ENCODE data around the gene UCMA.
"Not testable (repeated sequence)": the region's sequence is repeated elsewhere in the genome, so short reads cannot be mapped to it uniquely, and the experiment has no call there.

UCMA gene

DNA sequence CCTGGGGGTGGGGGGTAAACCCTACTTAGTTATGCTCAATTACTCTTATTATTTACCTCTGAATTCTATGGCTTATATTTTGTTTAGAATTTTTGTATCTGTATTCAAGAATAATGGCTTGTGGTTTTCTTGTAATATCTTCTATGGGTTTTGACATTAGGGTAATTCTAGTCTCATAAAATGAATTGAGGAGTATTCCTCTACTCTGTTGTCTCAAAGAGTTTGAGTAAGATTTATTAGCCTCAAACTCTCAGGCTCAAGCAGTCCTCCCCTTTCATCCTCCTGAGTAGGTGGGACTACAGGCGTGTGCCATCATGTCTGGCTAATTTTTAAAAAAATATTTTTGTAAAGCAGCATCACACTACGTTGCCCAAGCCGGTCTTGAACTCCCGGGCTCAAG lies 19.6 kb upstream of the UCMA start:
- H3K27ac ChIP-seq (ENCODE audit: low read length), result no peak overlapping the region
- no peaks in the 10 kb centered on the region for H3K4me1 ChIP-seq (ENCODE audit: low read length)
- no peaks in the 10 kb centered on the region for H3K36me3 ChIP-seq (replicated peaks; ENCODE audit: low read depth, low read length)
- H3K79me2 ChIP-seq (ENCODE audit: low read length), result no peaks in the 10 kb centered on the region
- no peaks in the 10 kb centered on the region for H3K9me3 ChIP-seq (ENCODE audit: insufficient read depth, low read length)
- no peaks in the 10 kb centered on the region for H4K20me1 ChIP-seq (ENCODE audit: insufficient read depth, low read length)
- H3K9ac ChIP-seq (ENCODE audit: low read length), result no peak overlapping the region
- TF ChIP-seq, protein P1, sequence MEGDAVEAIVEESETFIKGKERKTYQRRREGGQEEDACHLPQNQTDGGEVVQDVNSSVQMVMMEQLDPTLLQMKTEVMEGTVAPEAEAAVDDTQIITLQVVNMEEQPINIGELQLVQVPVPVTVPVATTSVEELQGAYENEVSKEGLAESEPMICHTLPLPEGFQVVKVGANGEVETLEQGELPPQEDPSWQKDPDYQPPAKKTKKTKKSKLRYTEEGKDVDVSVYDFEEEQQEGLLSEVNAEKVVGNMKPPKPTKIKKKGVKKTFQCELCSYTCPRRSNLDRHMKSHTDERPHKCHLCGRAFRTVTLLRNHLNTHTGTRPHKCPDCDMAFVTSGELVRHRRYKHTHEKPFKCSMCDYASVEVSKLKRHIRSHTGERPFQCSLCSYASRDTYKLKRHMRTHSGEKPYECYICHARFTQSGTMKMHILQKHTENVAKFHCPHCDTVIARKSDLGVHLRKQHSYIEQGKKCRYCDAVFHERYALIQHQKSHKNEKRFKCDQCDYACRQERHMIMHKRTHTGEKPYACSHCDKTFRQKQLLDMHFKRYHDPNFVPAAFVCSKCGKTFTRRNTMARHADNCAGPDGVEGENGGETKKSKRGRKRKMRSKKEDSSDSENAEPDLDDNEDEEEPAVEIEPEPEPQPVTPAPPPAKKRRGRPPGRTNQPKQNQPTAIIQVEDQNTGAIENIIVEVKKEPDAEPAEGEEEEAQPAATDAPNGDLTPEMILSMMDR (IDR thresholded peaks at IDR 0.05; ENCODE audit: low read depth, low read length), result no peak
- TF ChIP-seq EZH2phosphoT487 (IDR thresholded peaks at IDR 0.05; ENCODE audit: low read depth), result no peak
- no peak overlapping the region for H3K4me2 ChIP-seq (ENCODE audit: low read length)
- H2AFZ ChIP-seq (ENCODE audit: low read depth, low read length), result no peak overlapping the region
- H3K27me3 ChIP-seq (ENCODE audit: low read depth, low read length), result 0 out of 2 replicates have a peak, but pooled peaks cover 3% of the 10 kb centered on the region
- H3K4me3 ChIP-seq (ENCODE audit: low read length), result no peak overlapping the region

DNA sequence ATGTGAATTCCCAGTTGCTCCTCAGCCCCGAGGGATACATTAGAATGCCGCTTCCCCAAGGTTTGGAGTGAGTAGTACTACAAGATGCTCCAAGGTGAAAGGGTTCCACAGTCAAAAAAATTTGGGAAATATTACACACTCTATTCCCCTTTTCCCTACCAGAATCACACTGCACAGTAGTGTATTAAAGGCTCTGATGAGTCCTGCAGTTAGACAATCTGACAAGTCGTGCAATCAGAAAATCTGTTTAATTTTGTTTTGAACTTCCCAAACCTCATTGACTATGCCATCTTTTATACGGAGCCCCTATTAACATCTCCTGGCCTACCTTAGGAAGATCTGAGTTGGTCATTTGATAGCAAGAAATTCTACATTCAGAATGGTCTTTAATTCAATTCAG lies 13.6 kb upstream of the UCMA start:
- H3K4me3 ChIP-seq (ENCODE audit: low read length), result no peak overlapping the region
- no peak overlapping the region for H3K9ac ChIP-seq (ENCODE audit: low read length)
- H3K36me3 ChIP-seq (replicated peaks; ENCODE audit: low read depth, low read length), result no peaks in the 10 kb centered on the region
- H2AFZ ChIP-seq (ENCODE audit: low read depth, low read length), result no peak overlapping the region
- H3K79me2 ChIP-seq (ENCODE audit: low read length), result no peaks in the 10 kb centered on the region
- no peaks in the 10 kb centered on the region for H3K4me1 ChIP-seq (ENCODE audit: low read length)
- H4K20me1 ChIP-seq (ENCODE audit: insufficient read depth, low read length), result no peaks in the 10 kb centered on the region
- H3K9me3 ChIP-seq (ENCODE audit: insufficient read depth, low read length), result no peaks in the 10 kb centered on the region
- H3K27me3 ChIP-seq (ENCODE audit: low read depth, low read length), result no peaks in the 10 kb centered on the region
- H3K4me2 ChIP-seq (ENCODE audit: low read length), result no peak overlapping the region
- TF ChIP-seq EZH2phosphoT487 (IDR thresholded peaks at IDR 0.05; ENCODE audit: low read depth), result no peak
- TF ChIP-seq, protein P1 (IDR thresholded peaks at IDR 0.05; ENCODE audit: low read depth, low read length), result no peak
- no peak overlapping the region for H3K27ac ChIP-seq (ENCODE audit: low read length)

- Histone ChIP-seq H3K36me3 (replicated peaks; ENCODE audit: low read depth, low read length) (no peaks in the 10 kb centered on the region), H3K4me1 (ENCODE audit: low read length) (no peaks in the 10 kb centered on the region), H4K20me1 (ENCODE audit: insufficient read depth, low read length) (no peaks in the 10 kb centered on the region), H3K27ac (ENCODE audit: low read length) (no peak overlapping the region), H3K4me3 (ENCODE audit: low read length) (no peak overlapping the region), H3K79me2 (ENCODE audit: low read length) (no peaks in the 10 kb centered on the region), H2AFZ (ENCODE audit: low read depth, low read length) (no peak overlapping the region), H3K9ac (ENCODE audit: low read length) (no peak overlapping the region), H3K27me3 (ENCODE audit: low read depth, low read length) (no peaks in the 10 kb centered on the region), H3K9me3 (ENCODE audit: insufficient read depth, low read length) (no peaks in the 10 kb centered on the region), H3K4me2 (ENCODE audit: low read length) (no peak overlapping the region)
- TF ChIP-seq, protein P1 (IDR thresholded peaks at IDR 0.05; ENCODE audit: low read depth, low read length), result no peak
- TF ChIP-seq EZH2phosphoT487 (IDR thresholded peaks at IDR 0.05; ENCODE audit: low read depth), result no peak
Observed at GRCh38 chr10:13247246-13247645, 13.1 kb upstream of the UCMA start.

DNA sequence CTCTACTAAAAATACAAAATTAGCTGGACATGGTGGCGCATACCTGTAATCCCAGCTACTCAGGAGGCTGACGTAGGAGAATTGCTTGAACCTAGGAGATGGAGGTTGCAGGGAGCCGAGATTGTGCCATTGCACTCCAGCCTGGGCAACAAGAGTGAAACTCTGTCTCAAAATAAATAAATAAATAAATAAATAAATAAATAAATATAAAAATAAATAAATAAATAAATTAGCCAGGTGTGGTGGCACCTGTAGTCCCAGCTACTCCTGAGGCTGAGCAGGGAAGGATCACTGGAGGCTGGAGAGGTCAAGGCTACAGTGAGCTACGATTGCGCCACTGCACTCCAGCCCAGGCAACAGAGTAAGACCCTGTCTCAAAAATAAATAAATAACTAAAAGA lies 8.1 kb upstream of the UCMA start:
- not testable (repeated sequence) for H3K36me3 ChIP-seq (replicated peaks; ENCODE audit: low read depth, low read length); H3K4me1 ChIP-seq (ENCODE audit: low read length); H3K27ac ChIP-seq (ENCODE audit: low read length); H3K4me2 ChIP-seq (ENCODE audit: low read length); H2AFZ ChIP-seq (ENCODE audit: low read depth, low read length); H3K9me3 ChIP-seq (ENCODE audit: insufficient read depth, low read length); H4K20me1 ChIP-seq (ENCODE audit: insufficient read depth, low read length); H3K27me3 ChIP-seq (ENCODE audit: low read depth, low read length); H3K79me2 ChIP-seq (ENCODE audit: low read length); H3K9ac ChIP-seq (ENCODE audit: low read length); H3K4me3 ChIP-seq (ENCODE audit: low read length)

DNA sequence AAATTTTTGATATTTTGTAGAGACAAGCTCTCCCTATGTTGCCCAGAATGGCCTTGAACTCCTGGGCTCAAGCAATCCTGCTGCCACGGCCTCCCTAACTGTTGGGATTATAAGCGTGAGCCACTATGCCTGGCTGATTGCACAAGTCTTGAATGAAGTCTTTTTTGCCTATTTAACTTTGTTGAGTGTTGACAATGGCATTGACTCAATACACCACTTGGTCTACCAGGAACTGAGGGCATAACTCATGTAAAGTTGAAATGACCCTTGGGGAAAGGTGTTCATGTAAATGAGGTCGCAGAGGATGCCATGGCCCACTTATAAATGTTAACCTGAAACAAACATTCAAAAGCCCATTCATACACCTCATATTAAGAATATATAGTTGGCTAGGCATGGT lies 7.4 kb upstream of the UCMA start:
- H3K9me3 ChIP-seq (ENCODE audit: insufficient read depth, low read length), result no peaks in the 10 kb centered on the region
- no peaks in the 10 kb centered on the region for H3K4me1 ChIP-seq (ENCODE audit: low read length)
- no peaks in the 10 kb centered on the region for H4K20me1 ChIP-seq (ENCODE audit: insufficient read depth, low read length)
- no peak overlapping the region for H3K9ac ChIP-seq (ENCODE audit: low read length)
- H3K79me2 ChIP-seq (ENCODE audit: low read length), result no peaks in the 10 kb centered on the region
- no peak overlapping the region for H2AFZ ChIP-seq (ENCODE audit: low read depth, low read length)
- no peaks in the 10 kb centered on the region for H3K36me3 ChIP-seq (replicated peaks; ENCODE audit: low read depth, low read length)
- TF ChIP-seq EZH2phosphoT487 (IDR thresholded peaks at IDR 0.05; ENCODE audit: low read depth), result no peak
- TF ChIP-seq, protein P1 (IDR thresholded peaks at IDR 0.05; ENCODE audit: low read depth, low read length), result no peak
- no peak overlapping the region for H3K27ac ChIP-seq (ENCODE audit: low read length)
- H3K27me3 ChIP-seq (ENCODE audit: low read depth, low read length), result no peaks in the 10 kb centered on the region
- no peak overlapping the region for H3K4me2 ChIP-seq (ENCODE audit: low read length)
- H3K4me3 ChIP-seq (ENCODE audit: low read length), result no peak overlapping the region
